Dendritic cell treated with granulocyte-macrophage colony-stimulating factor and Interleukin-4, amounts not matched to agents 40 ng/mL and 50 ng/mL, for 4 days (primary cell): ENCODE results near the gene RPP25L.

Experiments used
- H3K27ac Mint-ChIP-seq: one replicate; pipeline ENCODE4 v1.8.0; 2022; ENCODE audit warnings: mild to moderate bottlenecking, mixed read lengths
- H3K27me3 Mint-ChIP-seq: one replicate; pipeline ENCODE4 v1.8.0; 2022; ENCODE audit warnings: mild to moderate bottlenecking, mixed read lengths
- H3K36me3 Mint-ChIP-seq: one replicate; pipeline ENCODE4 v1.8.0; 2022; ENCODE audit warnings: low read depth, mixed read lengths
- H3K4me1 Mint-ChIP-seq: one replicate; pipeline ENCODE4 v1.8.0; 2022; ENCODE audit warnings: low read depth, mixed read lengths
- H3K4me3 Mint-ChIP-seq: one replicate; pipeline ENCODE4 v1.8.0; 2022; ENCODE audit warnings: mild to moderate bottlenecking, moderate library complexity, mixed read lengths
- H3K9me3 Mint-ChIP-seq: one replicate; pipeline ENCODE4 v1.8.0; 2022; ENCODE audit warnings: mixed read lengths
- intact Hi-C: fragments of 100-400 bp; cut with micrococcal nuclease; formaldehyde crosslinking; loops from one replicate; pipeline ENCODE4 v1.15.0; 2022

The RPP25L gene

GRCh38 chr9:34611811-34612787 lies at the start of gene RPP25L:
TSS of gene RPP25L (minus strand) at chr9:34612097. CDS start at chr9:34611296, 801 bp downstream.
- intact Hi-C loops: loop anchor here (1.0 kb wide), 2 partner anchors 22 to 154 kb away; partner anchors contain the start of genes DNAI1 and FAM219A
- Mint-ChIP-seq H3K27ac (peak within 1 kb of the TSS; percentile 94), H3K36me3 (peaks cover 47% of the 10 kb centered on the region), H3K4me3 (peak within 1 kb of the TSS; percentile 86), H3K4me1 (peaks cover 33% of the 10 kb centered on the region), H3K27me3 (no peaks in the 10 kb centered on the region), H3K9me3 (no peaks in the 10 kb centered on the region)

GRCh38 chr9:34659592-34660253 lies 47.8 kb upstream of the RPP25L start:
- Mint-ChIP-seq H3K27ac (no peak overlapping the region), H3K4me3 (no peak overlapping the region), H3K4me1 (peaks cover 12% of the 10 kb centered on the region), H3K36me3 (no peaks in the 10 kb centered on the region), H3K27me3 (peaks cover 10% of the 10 kb centered on the region), H3K9me3 (no peaks in the 10 kb centered on the region)
- intact Hi-C loops: no loop called here

GRCh38 chr9:34658461-34658860 lies 46.6 kb upstream of the RPP25L start:
- Mint-ChIP-seq H3K4me1 (peaks cover 5% of the 10 kb centered on the region), H3K4me3 (no peak overlapping the region), H3K27me3 (peaks cover 15% of the 10 kb centered on the region), H3K36me3 (no peaks in the 10 kb centered on the region), H3K9me3 (no peaks in the 10 kb centered on the region), H3K27ac (no peak overlapping the region)
- intact Hi-C loops: no loop called here

GRCh38 chr9:34656992-34657391 lies 45.1 kb upstream of the RPP25L start:
- Mint-ChIP-seq H3K4me3 (no peak overlapping the region), H3K27me3 (peaks cover 23% of the 10 kb centered on the region), H3K27ac (no peak overlapping the region), H3K9me3 (no peaks in the 10 kb centered on the region), H3K36me3 (no peaks in the 10 kb centered on the region), H3K4me1 (peaks cover 19% of the 10 kb centered on the region)
- intact Hi-C loops: no loop called here

DNA sequence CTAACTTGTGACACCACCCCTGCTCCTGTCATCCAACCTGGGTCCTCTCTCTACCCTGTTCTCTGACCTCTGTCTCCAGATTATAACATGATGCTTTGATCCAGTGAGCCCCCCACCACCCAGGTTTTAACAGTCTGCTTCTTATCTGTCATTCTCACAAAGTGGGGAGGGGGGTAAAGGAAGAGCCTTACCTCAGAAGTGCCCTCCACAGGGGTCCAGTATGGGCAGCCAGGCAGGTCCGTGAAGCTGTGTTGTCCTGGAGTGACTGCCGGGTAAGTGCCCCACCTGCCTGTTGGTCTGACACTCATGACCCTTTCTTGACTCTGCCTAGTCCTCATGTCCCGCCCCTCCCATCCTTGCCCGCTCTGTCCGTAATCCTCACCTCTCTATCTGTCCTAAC lies 43.5 kb upstream of the RPP25L start:
- H3K27ac Mint-ChIP-seq: no peak overlapping the region
- no peak overlapping the region for H3K4me3 Mint-ChIP-seq

GRCh38 chr9:34654323-34655051 lies 42.6 kb upstream of the RPP25L start:
- peaks cover 15% of the 10 kb centered on the region for H3K36me3 Mint-ChIP-seq
- H3K4me3 Mint-ChIP-seq: no peak overlapping the region
- intact Hi-C loops: no loop called here
- H3K4me1 Mint-ChIP-seq: peaks cover 24% of the 10 kb centered on the region
- H3K27me3 Mint-ChIP-seq: peaks cover 23% of the 10 kb centered on the region
- no peaks in the 10 kb centered on the region for H3K9me3 Mint-ChIP-seq
- H3K27ac Mint-ChIP-seq: no peak overlapping the region

More for the DNA sequence above, 43.5 kb upstream of the RPP25L start:
- peaks cover 5% of the 10 kb centered on the region for H3K36me3 Mint-ChIP-seq
- H3K9me3 Mint-ChIP-seq: no peaks in the 10 kb centered on the region
- H3K27me3 Mint-ChIP-seq: peaks cover 23% of the 10 kb centered on the region
- intact Hi-C loops: no loop called here
- H3K4me1 Mint-ChIP-seq: peaks cover 24% of the 10 kb centered on the region

GRCh38 chr9:34653151-34654072 lies 41.5 kb upstream of the RPP25L start:
- intact Hi-C loops: no loop called here
- no peaks in the 10 kb centered on the region for H3K9me3 Mint-ChIP-seq
- H3K4me3 Mint-ChIP-seq: no peak overlapping the region
- H3K4me1 Mint-ChIP-seq: peaks cover 29% of the 10 kb centered on the region
- peak overlapping the region; percentile 52 for H3K27ac Mint-ChIP-seq
- peaks cover 25% of the 10 kb centered on the region for H3K36me3 Mint-ChIP-seq
- peaks cover 23% of the 10 kb centered on the region for H3K27me3 Mint-ChIP-seq

GRCh38 chr9:34652602-34653000 lies 40.7 kb upstream of the RPP25L start:
- H3K27ac Mint-ChIP-seq: peak overlapping the region; percentile 52
- H3K4me1 Mint-ChIP-seq: peaks cover 37% of the 10 kb centered on the region
- no peaks in the 10 kb centered on the region for H3K9me3 Mint-ChIP-seq
- H3K27me3 Mint-ChIP-seq: peaks cover 23% of the 10 kb centered on the region
- peak overlapping the region; percentile 37 for H3K4me3 Mint-ChIP-seq
- peaks cover 33% of the 10 kb centered on the region for H3K36me3 Mint-ChIP-seq
- intact Hi-C loops: no loop called here

DNA sequence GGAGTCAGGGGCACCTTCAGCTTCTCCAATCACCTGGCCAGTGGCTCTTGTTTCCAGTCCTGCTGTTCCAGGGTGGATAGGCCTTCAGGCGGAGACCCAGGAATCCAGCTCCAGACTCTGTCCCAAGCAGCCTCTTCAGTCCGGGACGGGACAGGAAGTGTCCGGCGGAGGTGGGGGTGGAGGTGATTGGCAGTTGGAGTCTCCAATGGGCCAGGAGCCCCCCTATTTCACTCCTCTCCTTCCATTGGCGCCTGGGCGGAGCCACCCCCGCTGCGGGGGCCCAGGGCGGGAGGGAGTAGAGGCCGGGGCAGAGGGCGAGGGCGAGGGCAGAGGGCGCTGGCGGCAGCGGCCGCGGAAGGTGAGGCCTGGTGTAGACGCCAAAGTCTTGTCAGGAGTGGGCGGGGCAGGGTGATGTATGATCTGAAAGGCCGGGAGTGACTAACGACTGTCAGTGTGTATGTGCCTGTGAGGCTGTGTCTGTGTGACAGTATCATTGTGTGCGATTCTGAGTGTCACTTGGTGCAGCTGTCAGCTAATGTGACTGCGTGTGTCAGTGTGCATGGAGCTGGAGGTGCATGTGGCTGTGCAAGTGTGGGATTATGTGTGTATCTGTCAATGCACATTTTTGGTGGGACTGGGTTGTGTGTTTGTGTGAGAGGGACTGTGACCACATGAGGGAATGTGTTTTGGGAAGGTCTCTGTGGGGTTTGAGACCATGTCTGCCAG lies 40.1 kb upstream of the RPP25L start, which contains the start of gene IL11RA:
TSS of gene IL11RA (plus strand) at position 310 of the 726 bp plus-strand sequence. CDS start 3,033 bp downstream, outside the sequence.
- Mint-ChIP-seq H3K4me1 (peaks cover 43% of the 10 kb centered on the region), H3K36me3 (peaks cover 33% of the 10 kb centered on the region), H3K27me3 (peaks cover 23% of the 10 kb centered on the region), H3K27ac (peak within 1 kb of the TSS; percentile 52), H3K9me3 (no peaks in the 10 kb centered on the region), H3K4me3 (peak within 1 kb of the TSS; percentile 37)
- intact Hi-C loops: no loop called here

DNA sequence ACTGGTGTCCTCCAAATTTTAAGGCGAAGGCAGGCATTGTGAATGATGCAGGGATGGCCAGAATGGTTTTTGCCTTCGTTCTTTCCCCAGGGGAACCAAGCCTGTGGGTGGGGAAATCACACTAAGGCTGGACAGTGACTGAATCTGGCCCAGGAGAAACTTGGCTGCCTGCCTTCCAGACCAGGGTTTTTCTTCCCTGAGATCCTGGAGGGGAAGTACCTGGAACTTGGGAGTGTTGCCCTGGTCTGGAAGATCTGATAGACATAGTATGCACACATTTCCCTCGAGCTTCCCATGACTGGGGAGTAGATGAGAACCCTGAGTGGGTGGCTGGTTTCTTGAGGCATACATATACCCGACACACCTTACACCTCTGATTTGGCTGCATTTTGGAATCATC lies 39.4 kb upstream of the RPP25L start:
- Mint-ChIP-seq H3K27me3 (peaks cover 23% of the 10 kb centered on the region), H3K4me3 (no peak overlapping the region), H3K4me1 (peaks cover 45% of the 10 kb centered on the region), H3K9me3 (no peaks in the 10 kb centered on the region), H3K27ac (no peak overlapping the region), H3K36me3 (peaks cover 40% of the 10 kb centered on the region)
- intact Hi-C loops: no loop called here

DNA sequence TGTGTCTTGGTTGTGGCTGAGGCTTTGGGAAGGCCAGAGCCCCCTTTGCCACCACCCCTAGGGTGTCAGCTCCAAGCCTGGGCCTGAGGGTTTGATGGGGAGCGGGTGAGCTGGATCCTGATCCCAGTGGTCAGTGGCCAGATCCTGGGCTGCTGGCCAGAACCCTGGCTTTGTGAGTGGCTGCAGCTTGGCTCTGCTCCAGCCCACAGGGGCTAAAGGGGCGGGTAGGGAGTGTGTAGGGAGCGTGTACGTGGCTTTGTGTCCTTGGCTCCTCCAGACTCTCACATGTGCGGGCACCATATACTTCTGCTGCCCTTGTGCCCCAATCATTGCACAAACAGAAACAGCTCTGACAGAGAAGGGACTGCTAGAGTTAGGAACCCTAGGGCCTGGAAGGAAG lies 38.9 kb upstream of the RPP25L start:
- H3K4me3 Mint-ChIP-seq: no peak overlapping the region
- peaks cover 42% of the 10 kb centered on the region for H3K36me3 Mint-ChIP-seq
- H3K9me3 Mint-ChIP-seq: no peaks in the 10 kb centered on the region
- intact Hi-C loops: no loop called here
- H3K4me1 Mint-ChIP-seq: peaks cover 50% of the 10 kb centered on the region
- no peak overlapping the region for H3K27ac Mint-ChIP-seq
- H3K27me3 Mint-ChIP-seq: peaks cover 20% of the 10 kb centered on the region

DNA sequence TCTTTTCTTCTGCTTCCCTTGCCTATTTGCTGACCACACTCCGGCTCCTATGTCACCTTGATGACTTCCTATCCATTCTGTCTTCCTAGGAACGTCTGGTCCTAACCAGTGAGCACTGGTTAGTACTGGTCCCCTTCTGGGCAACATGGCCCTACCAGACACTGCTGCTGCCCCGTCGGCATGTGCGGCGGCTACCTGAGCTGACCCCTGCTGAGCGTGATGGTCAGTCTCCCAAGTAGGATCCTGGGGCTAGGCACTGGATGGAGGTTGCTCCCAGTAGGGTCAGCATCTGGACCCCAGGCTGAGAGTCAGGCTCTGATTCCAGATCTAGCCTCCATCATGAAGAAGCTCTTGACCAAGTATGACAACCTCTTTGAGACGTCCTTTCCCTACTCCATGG lies 36.8 kb upstream of the RPP25L start:
- H3K4me3 Mint-ChIP-seq: no peak overlapping the region
- H3K4me1 Mint-ChIP-seq: peaks cover 45% of the 10 kb centered on the region
- H3K27me3 Mint-ChIP-seq: peaks cover 8% of the 10 kb centered on the region
- intact Hi-C loops: no loop called here
- no peak overlapping the region for H3K27ac Mint-ChIP-seq
- H3K9me3 Mint-ChIP-seq: no peaks in the 10 kb centered on the region
- peaks cover 42% of the 10 kb centered on the region for H3K36me3 Mint-ChIP-seq
